Left ventricle myocardium inferior (tissue), 1 donor: ENCODE measurements around the gene NELL1. TPM values are rescaled to one million over a fixed set of nuclear protein-coding genes. Genes with fewer than 3 reads are reported as not detected.

Experiments
- DNase-seq: peaks from one replicate; pipeline ENCODE4 v3.0.0-alpha.2; 2020
- H3K27ac ChIP-seq: fragments of 200-600 bp; replicated peaks from 2 replicates; pipeline ENCODE4 v1.8.0; 2021
- H3K27me3 ChIP-seq: fragments of 200-600 bp; 2 replicates; pipeline ENCODE4 v1.8.0; 2021; ENCODE audit warnings: low read depth
- H3K36me3 ChIP-seq: fragments of 200-600 bp; 2 replicates; pipeline ENCODE4 v1.8.0; 2021
- H3K4me1 ChIP-seq: fragments of 200-600 bp; 2 replicates; pipeline ENCODE4 v1.8.0; 2021
- H3K4me3 ChIP-seq: fragments of 200-600 bp; 2 replicates; pipeline ENCODE4 v1.8.0; 2021; ENCODE audit warnings: mild to moderate bottlenecking, moderate library complexity
- H3K9me3 ChIP-seq: fragments of 200-600 bp; replicated peaks from 2 replicates; pipeline ENCODE4 v1.8.0; 2021
- intact Hi-C: fragments of 100-400 bp; cut with micrococcal nuclease; formaldehyde crosslinking; loops from one replicate; pipeline ENCODE4 v1.11.0; 2022
- total RNA-seq: library from RNA; stranded (reverse); fragmentation: NEBNext Ultra II Directional; extraction: Animal tissue kit (Norgen Biotek cat#: 25700); gene quantifications from one replicate; pipeline ENCODE4 v1.2.1, GENCODE V29; 2021
- TF ChIP-seq, protein P1 (sequence below): fragments of 200-600 bp; IDR thresholded peaks from 2 replicates; pipeline ENCODE4 v1.8.0; 2021; ENCODE audit warnings: antibody characterized with exemption, mild to moderate bottlenecking, borderline replicate concordance
- donor health status: DM: no; HTN: yes; CAD: no; lungs with severe emphysema.

NELL1 gene
- total RNA-seq, 1 donor from 2014 or later = not detected

DNA sequence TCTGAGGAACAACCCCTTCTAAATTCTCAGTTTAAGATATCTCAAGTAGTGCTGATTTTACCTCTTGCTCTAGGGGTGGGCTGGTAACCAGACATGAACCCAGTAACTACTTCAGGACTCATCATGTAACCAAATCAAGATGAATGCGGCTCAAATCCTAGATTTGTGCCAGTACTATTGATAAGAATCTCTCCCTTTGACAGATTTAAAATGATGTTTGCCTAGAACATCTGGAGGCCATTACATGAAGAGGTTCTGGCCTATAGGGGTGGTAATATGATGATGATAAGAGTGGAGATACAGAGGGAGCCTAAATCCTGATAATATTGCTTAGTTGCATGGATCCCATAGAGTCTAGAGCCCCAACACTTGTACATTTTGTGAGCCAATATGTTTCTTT, 850.9 kb downstream of the NELL1 start:
- intact Hi-C loops = no loop called here
- Histone ChIP-seq H3K9me3 (no peaks in the 10 kb centered on the region), H3K27ac (no peak overlapping the region), H3K36me3 (no peaks in the 10 kb centered on the region), H3K4me1 (no peaks in the 10 kb centered on the region), H3K4me3 (no peak overlapping the region), H3K27me3 (no peaks in the 10 kb centered on the region)
- TF ChIP-seq, protein P1, sequence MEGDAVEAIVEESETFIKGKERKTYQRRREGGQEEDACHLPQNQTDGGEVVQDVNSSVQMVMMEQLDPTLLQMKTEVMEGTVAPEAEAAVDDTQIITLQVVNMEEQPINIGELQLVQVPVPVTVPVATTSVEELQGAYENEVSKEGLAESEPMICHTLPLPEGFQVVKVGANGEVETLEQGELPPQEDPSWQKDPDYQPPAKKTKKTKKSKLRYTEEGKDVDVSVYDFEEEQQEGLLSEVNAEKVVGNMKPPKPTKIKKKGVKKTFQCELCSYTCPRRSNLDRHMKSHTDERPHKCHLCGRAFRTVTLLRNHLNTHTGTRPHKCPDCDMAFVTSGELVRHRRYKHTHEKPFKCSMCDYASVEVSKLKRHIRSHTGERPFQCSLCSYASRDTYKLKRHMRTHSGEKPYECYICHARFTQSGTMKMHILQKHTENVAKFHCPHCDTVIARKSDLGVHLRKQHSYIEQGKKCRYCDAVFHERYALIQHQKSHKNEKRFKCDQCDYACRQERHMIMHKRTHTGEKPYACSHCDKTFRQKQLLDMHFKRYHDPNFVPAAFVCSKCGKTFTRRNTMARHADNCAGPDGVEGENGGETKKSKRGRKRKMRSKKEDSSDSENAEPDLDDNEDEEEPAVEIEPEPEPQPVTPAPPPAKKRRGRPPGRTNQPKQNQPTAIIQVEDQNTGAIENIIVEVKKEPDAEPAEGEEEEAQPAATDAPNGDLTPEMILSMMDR = no peak
- DNase-seq = no peak

DNA sequence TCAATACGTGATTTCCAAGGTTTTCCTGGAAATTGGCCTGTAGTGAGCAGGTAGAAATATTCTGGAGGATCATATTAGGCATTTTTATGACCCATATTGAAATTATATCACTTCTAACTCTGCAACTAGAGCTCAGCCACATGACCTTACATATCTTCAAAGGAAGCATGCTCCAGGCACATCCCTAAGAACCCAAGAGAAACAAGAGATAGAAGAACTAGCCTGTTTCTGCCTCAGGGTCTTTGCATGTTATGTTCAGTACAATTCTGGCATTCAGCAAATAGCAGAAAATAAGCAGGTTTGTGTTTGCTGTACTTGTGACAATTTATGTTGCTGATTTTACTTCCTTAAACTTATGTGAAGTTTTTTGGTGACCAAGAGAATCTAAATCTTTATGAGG, 859.8 kb downstream of the NELL1 start:
- no peak overlapping the region for H3K27ac ChIP-seq
- no peaks in the 10 kb centered on the region for H3K9me3 ChIP-seq
- no peaks in the 10 kb centered on the region for H3K4me1 ChIP-seq
- TF ChIP-seq, protein P1 = no peak
- no peaks in the 10 kb centered on the region for H3K36me3 ChIP-seq
- DNase-seq = no peak
- intact Hi-C loops = no loop called here
- no peaks in the 10 kb centered on the region for H3K27me3 ChIP-seq
- no peak overlapping the region for H3K4me3 ChIP-seq

DNA sequence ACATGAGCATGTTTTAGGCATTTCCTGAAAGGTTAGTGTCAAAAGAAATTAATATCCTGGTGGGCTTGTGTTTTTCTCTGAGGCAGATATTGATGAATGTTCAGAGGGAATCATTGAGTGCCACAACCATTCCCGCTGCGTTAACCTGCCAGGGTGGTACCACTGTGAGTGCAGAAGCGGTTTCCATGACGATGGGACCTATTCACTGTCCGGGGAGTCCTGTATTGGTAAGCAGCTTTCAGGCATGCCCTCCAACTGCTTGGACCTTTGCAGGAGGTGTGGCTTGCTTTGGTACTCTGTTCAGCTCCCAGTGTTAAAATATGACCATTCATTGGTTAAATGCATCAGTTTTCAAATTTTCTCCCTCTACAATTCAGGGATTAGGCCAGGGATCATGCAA, 864.9 kb downstream of the NELL1 start:
- no peak for DNase-seq
- TF ChIP-seq, protein P1 = no peak
- H3K27me3 ChIP-seq = no peaks in the 10 kb centered on the region
- intact Hi-C loops = no loop called here
- H3K9me3 ChIP-seq = no peaks in the 10 kb centered on the region
- no peak overlapping the region for H3K4me3 ChIP-seq
- H3K4me1 ChIP-seq = no peaks in the 10 kb centered on the region
- H3K27ac ChIP-seq = no peak overlapping the region
- no peaks in the 10 kb centered on the region for H3K36me3 ChIP-seq

DNA sequence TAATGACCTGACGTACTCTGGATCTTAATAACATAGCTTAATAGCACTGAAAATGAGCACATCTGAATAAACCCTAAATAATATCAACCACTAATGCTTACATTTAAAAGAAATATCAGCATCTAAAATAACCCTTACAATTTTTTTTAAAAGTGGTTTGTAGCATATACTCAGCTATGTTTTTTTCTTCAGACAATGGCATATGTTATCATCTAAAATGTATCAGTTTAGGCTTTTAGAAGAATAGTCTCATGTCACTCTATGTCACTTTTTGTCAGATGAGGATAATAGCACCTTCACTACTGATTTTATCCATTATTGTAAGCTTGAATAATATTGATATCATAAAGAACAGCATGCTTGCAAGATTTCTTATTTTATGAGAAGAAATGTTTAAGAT, 868.6 kb downstream of the NELL1 start:
- Histone ChIP-seq H3K36me3 (no peaks in the 10 kb centered on the region), H3K27me3 (no peaks in the 10 kb centered on the region), H3K9me3 (no peaks in the 10 kb centered on the region), H3K27ac (no peak overlapping the region), H3K4me3 (no peak overlapping the region), H3K4me1 (no peaks in the 10 kb centered on the region)
- intact Hi-C loops = no loop called here
- DNase-seq = no peak
- TF ChIP-seq, protein P1 = no peak

DNA sequence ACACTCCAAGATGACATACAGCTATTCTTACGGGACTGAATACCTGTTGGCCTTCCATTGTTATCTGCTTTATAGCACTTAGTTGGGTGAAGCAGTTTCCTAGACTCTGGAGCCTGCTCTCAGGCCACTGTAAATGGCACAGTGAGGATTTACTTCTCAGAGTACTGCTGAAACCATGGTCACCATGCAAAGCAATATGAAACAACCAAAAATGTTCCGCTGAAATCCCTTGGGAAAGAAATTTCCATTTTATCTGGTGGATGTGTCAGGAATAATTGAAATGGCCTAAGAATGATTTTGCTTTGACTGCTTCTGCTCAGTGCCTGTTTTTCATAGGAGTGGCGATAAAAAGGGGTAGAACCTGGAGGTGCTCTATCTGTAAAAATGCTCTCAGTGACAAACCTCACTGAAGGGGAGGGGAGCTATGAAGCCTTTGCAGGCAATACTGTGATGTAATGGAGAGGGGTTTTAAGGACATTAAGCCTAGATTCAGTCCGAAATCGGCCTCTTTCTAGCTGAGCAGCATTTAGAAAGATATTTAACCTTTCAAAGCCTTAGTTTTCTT, 871.9 kb downstream of the NELL1 start:
- TF ChIP-seq, protein P1 = no peak
- intact Hi-C loops = no loop called here
- H3K27ac ChIP-seq = no peak overlapping the region
- H3K36me3 ChIP-seq = no peaks in the 10 kb centered on the region
- no peaks in the 10 kb centered on the region for H3K27me3 ChIP-seq
- H3K4me3 ChIP-seq = no peak overlapping the region
- H3K4me1 ChIP-seq = no peaks in the 10 kb centered on the region
- DNase-seq = no peak
- H3K9me3 ChIP-seq = no peaks in the 10 kb centered on the region

DNA sequence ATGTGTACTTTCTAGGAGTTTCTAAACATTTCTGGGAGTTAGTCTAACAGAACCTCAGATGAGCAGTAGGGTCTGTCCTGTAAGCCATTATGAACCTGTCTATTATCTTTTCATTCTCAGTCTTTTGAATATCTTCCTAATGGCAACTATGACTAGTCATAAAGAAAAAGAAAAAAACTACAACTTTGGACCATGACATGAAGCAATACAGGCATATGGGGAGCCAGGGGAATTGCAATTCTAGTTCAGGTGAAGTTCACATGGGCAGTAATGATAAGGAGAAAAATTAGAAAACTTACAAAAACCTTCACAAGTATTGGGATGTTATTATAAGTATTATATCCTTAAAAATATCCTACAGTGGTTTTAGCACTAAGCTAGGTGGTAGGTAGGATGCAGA, 874.5 kb downstream of the NELL1 start:
- Histone ChIP-seq H3K4me3 (no peak overlapping the region), H3K27me3 (no peaks in the 10 kb centered on the region), H3K4me1 (no peaks in the 10 kb centered on the region), H3K27ac (no peak overlapping the region), H3K9me3 (no peaks in the 10 kb centered on the region), H3K36me3 (no peaks in the 10 kb centered on the region)
- intact Hi-C loops = no loop called here
- TF ChIP-seq, protein P1 = no peak
- DNase-seq = no peak
